Activated CD8-positive, alpha-beta memory T cell treated with anti-CD3 and anti-CD28 coated beads, Interleukin-2, amount 50 U/mL, for 48 hours (primary cell): ENCODE measurements around the gene KRTAP12-1.
"Not testable (repeated sequence)": the region's sequence is repeated elsewhere in the genome, so short reads cannot be mapped to it uniquely, and the experiment has no call there.

Experiments
- DNase-seq: peaks from one replicate; pipeline ENCODE4 v3.0.0-alpha.2; 2020

KRTAP12-1 gene

GRCh38 chr21:44664691-44665090 lies 17.3 kb downstream of the KRTAP12-1 start:
- no peak for DNase-seq

GRCh38 chr21:44661567-44661966 lies 20.4 kb downstream of the KRTAP12-1 start:
- DNase-seq = not testable (repeated sequence)

GRCh38 chr21:44658913-44659595 lies 22.9 kb downstream of the KRTAP12-1 start:
- peak; percentile 53 for DNase-seq

- no peak for DNase-seq
Measured at GRCh38 chr21:44658541-44658910, 23.4 kb downstream of the KRTAP12-1 start.

- DNase-seq = peak; percentile 59
Measured at GRCh38 chr21:44657635-44658540, 24.1 kb downstream of the KRTAP12-1 start, which contains the start of gene KRTAP12-3. KRTAP12-3 (plus strand) TSS chr21:44657932; CDS start chr21:44657980, 48 bp downstream.

GRCh38 chr21:44656868-44657267 lies 25.1 kb downstream of the KRTAP12-1 start:
- no peak for DNase-seq

GRCh38 chr21:44654576-44655175 lies 27.3 kb downstream of the KRTAP12-1 start, which contains the start of gene KRTAP12-4:
KRTAP12-4 (minus strand) TSS chr21:44654659; CDS start chr21:44654614, 45 bp downstream.
- DNase-seq = no peak

GRCh38 chr21:44653656-44654575 lies 28.0 kb downstream of the KRTAP12-1 start:
- peak; percentile 47 for DNase-seq

GRCh38 chr21:44653123-44653522 lies 28.8 kb downstream of the KRTAP12-1 start:
- DNase-seq = no peak

- DNase-seq = no peak
Measured at GRCh38 chr21:44650973-44651675, 30.8 kb downstream of the KRTAP12-1 start.

GRCh38 chr21:44650265-44650972 lies 31.5 kb downstream of the KRTAP12-1 start:
- no peak for DNase-seq

- no peak for DNase-seq
Measured at GRCh38 chr21:44649521-44650100, 32.4 kb downstream of the KRTAP12-1 start.

GRCh38 chr21:44648557-44649311 lies 33.2 kb downstream of the KRTAP12-1 start:
- no peak for DNase-seq

- no peak for DNase-seq
Measured at GRCh38 chr21:44647222-44647552, 34.8 kb downstream of the KRTAP12-1 start.

- not testable (repeated sequence) for DNase-seq
Measured at GRCh38 chr21:44646366-44647221, 35.4 kb downstream of the KRTAP12-1 start, which contains the start of gene KRTAP10-11. KRTAP10-11 (plus strand) TSS chr21:44646414; CDS start chr21:44646459, 45 bp downstream.

GRCh38 chr21:44644878-44645277 lies 37.1 kb downstream of the KRTAP12-1 start:
- no peak for DNase-seq

- DNase-seq = no peak
Measured at GRCh38 chr21:44643741-44644310, 38.1 kb downstream of the KRTAP12-1 start.

- no peak for DNase-seq
Measured at GRCh38 chr21:44640761-44641160, 41.2 kb downstream of the KRTAP12-1 start.

GRCh38 chr21:44639331-44639655 lies 42.7 kb downstream of the KRTAP12-1 start:
- DNase-seq = no peak
